NCI-H128 (cell line): ENCODE results near the gene PPIP5K2.
"Not testable (repeated sequence)": the region's sequence is repeated elsewhere in the genome, so short reads cannot be mapped to it uniquely, and the experiment has no call there.

Experiments used
- DNase-seq: peaks from one replicate; lab custom pipeline; 2025; ENCODE audit not compliant: unreplicated experiment; lab: John Stamatoyannopoulos, UW

PPIP5K2 gene

DNA sequence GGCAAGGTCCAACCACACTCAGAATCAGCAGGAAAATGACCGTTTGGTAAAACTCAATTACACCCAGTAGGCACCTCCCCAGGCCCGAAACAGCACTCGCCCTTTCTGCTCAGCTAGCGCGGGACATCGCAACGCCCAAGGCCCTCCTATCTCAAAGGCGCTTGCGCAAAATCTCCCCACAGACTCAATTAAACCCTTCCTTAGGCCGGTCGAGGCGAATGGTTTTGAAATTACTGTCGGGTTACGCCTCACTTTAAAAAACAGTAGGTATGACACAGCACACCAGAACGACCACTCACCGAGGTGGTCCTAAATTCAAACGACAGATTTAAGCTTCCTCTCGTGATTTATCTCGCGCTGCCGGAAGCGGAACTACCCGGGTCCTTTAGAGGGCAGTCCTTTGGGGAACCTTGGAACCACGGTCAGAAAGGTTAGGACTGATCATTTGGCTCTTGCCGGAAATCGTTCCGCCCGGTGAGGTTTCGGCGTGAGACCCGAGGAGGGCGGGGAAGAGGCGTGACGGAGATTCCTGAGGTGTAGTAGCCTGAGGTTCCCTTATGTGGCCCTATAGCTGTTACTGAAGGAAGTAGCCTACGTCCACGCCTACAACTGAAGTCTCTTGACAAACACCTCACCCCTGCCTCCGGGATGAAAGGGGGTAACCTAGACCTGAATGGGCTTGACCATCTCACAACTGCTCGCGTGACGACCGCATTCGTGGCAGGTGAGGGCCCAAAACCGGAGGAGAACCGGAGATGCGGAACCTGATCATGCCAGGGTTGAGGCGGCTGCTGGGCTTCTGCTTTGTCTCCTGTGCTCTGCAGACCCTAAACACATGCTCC, at the start of gene PPIP5K2, which contains the start of gene GIN1:
TSS of gene PPIP5K2 (plus strand) at position 537 of the 842 bp plus-strand sequence. CDS start 9,289 bp downstream, outside the sequence.
TSS of gene GIN1 (minus strand) at position 374 of the 842 bp plus-strand sequence. CDS start 11,431 bp downstream, outside the sequence.
- DNase-seq, result peak; percentile 92

DNA sequence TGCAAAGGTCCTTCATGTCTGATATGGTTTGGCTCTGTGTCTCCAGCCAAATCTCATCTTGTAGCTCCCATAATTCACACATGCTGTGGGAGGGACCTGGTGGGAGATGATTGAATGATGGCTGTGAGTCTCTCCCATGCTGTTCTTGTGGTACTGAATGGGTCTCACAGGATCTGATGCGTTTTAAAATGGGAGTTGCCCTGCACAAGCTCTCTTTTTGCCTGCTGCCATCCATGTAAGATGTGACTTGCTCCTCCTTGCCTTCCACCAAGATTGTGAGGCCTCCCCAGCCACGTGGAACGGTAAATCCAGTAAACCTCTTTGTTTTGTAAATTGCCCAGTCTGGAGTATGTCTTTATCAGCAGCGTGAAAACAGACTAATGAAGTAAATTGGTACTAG, 46.6 kb upstream of the PPIP5K2 start:
- DNase-seq, result not testable (repeated sequence)

DNA sequence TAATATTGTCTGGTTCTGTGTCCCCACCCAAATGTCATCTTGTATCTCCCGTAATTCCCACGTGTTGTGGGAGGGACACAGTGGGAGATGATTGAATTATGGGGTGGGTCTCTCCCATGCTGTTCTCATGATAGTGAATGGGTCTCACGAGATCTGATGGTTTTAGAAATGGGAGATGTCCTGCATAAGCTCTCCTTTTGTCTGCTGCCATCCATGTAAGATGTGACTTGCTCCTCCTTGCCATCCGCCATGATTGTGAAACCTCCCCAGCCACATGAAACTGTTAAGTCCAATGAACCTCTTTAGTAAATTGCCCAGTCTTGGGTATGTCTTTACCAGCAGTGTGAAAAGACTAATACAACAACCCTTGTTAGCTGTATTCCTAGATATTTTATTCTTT, 44.7 kb upstream of the PPIP5K2 start:
- no peak for DNase-seq

DNA sequence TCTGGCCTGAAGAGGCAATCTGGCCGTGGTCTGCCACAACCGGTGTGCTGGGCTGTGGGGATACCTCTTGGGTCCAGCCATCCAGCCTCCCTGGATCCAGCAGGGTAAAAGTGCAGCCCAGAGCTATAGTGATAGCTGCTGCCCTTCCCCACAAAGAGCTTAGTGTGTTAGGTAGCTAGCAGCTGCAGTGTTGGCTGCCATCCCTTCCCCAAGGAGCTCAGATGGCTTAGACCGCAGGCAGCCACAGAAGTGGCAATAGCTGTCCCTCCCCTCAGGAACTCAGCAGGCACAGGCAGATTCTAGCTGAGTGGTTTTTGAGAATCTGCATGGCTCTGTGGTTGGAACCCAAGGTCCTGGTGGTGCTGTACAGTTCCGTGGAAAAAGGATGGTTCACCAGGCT, 40.3 kb upstream of the PPIP5K2 start:
- no peak for DNase-seq

DNA sequence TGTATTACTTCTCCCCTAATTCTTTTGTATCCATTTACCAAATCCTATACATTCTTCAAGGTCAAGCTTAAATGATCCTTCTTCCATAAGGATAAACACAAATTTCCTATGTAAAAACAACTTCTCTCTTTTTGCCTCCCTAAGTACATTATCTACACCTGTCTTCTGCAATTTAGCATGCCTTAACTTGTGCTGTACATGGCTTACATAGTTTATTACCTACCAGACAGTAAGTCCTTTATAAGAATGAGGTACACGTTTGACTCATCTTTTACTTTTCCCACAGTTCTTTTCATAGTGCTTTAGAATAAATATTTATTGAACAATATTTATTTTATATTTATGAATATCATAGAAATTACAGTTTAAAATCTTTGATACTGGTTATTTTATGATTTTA, 33.6 kb upstream of the PPIP5K2 start:
- no peak for DNase-seq

DNA sequence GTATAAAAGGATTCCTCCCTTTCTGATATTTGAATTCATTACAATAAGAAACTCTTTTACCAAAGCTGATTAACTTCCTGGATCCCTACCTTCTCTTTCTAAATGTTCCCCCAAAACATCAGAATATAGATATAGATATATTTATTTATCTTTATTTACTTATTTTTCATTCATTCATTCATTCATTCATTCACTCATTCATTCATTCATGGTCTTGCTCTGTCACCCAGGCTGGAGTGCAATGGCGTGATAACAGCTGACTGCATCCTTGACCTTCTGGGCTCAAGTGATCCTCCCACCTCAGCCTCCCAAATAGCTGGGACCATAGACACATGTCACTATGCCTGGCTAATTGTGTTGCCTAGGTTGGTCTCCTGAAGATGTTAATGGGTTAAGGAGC, 30.8 kb upstream of the PPIP5K2 start:
- DNase-seq, result no peak

DNA sequence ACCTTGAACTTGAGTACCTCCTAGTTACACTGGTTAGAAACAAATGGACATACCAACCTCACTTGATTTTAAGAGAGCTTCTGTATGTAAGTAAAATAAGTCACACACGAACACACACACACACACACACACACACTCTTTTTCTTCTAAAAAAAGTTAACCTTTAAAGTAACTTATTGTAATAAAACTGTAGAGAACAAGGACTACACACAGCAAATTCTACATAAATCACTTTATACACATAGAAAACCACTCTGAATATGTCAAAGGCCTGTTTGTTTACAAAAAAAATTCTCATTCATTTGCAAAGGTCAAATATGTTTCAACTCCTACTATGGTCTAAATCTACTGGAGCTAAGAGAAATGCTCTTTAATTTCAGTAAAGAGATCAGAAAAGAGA, 29.3 kb upstream of the PPIP5K2 start:
- no peak for DNase-seq

DNA sequence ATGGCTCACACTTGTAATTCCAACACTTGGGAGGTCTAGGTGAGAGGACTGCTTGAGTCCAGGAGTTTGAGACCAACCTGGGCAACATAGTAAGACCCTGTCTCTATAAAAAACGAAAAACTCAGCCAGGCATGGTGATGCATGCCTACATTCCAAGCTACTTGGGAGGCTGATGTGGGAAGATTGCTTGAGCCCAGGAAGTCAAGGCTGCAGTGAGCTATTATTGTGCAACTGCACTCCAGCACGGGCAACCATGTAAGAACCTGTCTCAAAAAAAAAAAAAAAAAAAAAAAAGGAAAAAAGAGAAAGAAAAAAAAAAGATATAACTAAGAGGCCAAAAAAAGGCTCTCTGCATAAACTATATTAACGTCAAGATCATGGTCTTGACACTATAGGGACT, 27.4 kb upstream of the PPIP5K2 start:
- no peak for DNase-seq

DNA sequence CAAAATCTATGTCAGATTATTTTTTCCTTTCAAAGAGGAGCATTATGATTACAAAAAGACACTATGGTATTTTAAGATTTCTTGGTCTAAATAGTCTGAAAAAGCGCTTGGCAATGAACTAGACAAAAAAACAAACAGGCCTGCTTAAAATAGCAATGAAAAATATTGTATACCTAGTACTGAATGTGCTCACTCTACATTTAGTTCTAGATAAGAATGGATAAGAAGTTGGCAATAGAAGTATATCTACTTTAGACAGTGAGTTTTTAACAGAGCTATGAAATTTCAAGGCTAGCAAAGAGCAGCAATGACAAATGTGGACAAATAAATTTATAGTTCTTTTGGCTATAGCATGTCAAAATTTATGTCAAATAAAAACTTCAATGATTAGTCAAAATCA, 26.4 kb upstream of the PPIP5K2 start:
- no peak for DNase-seq

DNA sequence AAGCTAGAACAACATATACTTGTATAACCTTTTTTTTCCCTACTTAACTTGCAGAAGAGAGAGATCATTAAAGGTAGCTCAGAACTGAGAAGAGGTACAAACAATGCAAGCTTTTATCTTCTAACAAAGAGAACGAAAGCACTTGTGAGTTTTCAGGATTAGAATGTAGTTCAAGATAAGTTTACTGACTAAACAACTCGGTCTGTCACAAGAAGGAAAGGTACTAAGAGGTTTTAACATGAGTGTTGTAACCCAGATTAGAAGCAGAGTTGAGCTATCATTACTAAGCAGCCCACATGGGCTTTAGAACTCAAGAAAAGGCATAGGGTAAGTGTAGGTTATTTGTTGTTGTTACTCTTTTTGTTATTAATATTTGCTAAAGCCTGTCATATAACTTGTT, 25.4 kb upstream of the PPIP5K2 start:
- DNase-seq, result no peak

DNA sequence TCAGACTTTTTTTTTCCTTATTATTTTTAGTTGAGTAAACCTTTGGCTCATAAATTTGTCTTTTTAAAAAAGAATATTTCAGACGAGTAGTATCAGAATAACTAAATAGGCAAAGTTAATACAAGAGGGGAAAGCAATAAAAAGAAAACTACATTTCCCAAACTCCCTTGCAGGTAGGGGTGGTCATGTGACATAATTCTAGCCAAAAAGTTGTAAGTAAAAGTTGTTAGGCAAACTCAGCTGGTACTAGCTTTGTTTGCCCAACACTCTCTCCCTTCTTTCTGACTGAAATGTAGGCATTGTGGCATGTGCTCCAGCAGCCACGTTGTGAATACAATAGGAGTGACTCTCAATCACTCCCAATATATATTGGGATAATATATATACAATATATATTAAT, 21.1 kb upstream of the PPIP5K2 start:
- no peak for DNase-seq

DNA sequence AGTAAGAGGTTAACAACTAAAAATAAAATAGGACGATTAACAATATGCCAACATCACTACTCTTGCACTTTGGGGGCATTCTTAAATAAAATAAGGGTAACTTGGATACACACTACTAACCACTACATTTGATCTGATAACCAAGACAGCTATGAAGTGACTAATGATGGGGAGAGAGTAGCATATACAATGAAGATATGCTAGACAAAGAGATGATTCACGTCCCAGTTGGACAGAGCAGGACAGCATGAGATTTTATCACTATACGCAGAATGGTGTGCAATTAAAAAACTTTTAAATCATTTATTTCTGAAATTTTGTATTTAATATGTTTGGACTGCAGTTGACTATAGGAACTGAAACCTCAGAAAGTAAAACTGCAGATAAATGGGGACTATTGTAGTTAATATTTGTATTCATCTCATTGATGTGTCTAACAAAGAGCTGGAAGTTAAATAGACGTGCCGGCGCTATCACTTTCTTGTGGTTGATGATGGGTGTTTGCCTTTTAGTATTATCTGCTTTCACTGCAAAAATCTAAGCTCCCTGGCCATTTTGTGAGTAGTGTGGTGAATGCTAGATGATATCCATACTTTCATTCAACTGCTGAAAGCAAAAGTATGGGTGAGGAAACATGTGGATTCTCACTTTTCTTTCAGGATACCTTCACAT, 18.9 kb upstream of the PPIP5K2 start:
- DNase-seq, result no peak

DNA sequence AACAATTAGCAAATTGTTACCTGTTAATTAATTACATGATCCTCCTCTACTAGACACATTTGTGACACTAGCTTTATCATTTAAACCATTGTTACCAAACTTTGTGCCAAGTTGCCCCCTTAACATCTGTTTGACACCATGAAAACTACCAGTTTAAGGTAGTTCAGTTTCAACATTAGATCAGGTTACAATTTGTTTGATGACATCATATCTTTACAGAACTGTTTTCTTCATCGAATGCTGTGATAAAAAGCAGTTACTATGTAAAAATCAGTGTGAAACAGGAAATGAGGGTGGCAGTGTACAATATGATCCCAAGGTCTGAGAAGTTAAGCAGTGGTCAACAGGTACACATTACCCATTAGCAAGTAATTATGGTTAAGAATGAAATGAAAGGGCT, 17.9 kb upstream of the PPIP5K2 start:
- no peak for DNase-seq

DNA sequence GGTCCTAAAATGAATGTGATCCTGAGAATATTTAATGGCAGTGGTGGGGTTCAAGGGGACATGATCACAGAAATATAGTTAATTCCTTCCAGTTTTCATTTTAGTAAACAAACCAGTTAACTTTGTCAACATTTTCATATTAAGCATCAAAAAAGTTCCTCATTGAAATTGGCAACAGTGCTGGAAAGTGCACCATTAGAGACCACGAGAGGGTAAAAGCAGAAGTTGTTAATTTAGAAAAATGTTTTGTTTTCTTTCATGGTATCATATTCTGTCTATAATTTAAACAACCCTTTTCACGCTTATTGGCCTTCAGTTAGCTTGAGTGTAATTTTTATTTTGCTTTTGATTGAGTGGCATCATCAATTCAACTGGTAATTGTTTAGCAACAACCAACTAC, 12.0 kb upstream of the PPIP5K2 start:
- DNase-seq, result no peak

DNA sequence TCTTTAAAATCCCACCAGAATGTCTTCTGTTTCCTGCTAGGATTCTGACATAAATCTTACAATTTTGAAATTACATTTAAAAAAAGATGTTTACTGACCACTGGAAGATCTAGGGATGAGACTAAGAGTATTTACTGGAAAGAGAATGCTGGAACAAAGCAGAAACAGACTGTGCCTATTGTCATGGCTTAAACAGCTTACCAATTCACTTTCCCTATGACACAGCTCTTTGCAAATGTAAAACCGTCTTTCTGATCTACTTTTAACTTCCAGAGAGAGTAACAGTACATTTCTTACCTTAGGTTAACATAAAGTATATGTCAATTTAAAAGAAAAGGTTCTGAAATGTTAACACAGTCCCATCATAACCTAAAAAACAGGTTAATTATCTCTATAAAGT, 10.8 kb upstream of the PPIP5K2 start:
- no peak for DNase-seq

DNA sequence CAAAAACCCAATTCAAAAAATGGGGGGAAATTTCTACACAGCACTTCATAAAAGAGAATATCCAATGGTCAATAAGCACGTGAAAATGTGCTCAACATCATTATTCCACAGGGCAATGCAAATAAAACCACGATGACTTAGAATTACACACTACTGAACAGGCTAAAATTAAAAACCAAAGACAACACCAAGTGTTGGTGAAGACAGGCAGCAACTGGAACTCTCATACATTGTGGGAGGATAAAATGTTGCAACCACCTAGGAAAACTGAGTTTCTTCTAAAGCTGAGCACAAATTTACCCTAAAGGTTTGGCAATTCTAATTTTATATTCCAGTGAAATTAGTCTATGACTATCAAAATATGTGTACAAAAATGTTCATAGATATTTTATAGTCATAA, 9.7 kb upstream of the PPIP5K2 start:
- no peak for DNase-seq

DNA sequence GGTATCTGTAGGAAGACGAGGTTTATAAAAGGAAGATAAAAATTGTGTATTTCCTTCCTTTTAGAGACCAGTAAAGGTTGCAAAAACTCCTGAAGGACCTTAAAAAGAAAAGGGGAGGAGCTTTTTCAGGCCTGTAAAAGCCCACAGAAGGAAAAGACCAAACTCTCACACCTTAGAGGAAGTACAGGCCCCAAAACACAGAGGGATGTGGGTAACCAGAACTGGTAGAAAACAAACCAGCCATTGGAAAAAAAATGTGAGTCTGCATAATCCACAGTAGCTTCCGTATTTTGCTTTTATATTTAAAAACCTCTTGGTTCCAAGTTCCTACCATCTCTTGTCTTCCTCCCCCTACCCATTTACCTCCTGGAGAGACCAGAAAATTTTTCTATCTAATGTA, 8.6 kb upstream of the PPIP5K2 start:
- no peak for DNase-seq

DNA sequence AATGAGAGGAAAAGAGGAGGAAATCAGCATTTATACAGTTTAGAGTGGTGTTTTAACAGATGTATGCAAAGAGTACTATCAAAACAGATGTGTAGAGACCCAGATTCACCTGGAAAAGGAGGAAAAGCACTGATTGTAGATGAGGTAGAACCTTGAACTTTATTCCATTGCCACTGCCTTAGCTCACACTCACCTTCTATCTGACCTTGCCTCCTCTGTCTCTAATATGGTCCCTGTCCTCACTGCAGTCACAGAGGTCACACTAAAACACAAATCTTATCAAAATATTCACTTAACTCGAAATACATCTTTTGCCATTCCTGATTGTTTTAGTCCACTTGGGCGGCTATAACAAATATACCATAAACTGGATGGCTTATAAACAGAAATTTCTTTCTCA, 7.2 kb upstream of the PPIP5K2 start:
- DNase-seq, result no peak

DNA sequence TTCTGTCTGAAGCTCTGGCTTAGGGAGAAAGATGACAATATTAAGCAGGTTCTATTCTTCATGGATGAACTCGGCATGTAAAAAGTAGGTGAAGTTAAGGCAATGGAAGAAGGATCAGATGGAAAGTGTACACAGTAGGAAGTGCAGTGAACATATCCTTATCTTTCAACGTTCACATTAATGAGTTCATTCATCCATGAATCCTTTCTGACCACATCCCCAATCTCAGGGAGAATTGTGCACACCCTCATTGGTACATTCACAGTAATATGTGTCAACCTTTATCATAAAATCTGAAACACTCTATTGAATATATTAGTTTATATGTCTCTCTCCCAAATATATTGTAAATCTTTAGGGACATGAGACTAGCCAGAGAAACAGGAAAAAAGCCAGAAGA, 5.7 kb upstream of the PPIP5K2 start:
- no peak for DNase-seq

DNA sequence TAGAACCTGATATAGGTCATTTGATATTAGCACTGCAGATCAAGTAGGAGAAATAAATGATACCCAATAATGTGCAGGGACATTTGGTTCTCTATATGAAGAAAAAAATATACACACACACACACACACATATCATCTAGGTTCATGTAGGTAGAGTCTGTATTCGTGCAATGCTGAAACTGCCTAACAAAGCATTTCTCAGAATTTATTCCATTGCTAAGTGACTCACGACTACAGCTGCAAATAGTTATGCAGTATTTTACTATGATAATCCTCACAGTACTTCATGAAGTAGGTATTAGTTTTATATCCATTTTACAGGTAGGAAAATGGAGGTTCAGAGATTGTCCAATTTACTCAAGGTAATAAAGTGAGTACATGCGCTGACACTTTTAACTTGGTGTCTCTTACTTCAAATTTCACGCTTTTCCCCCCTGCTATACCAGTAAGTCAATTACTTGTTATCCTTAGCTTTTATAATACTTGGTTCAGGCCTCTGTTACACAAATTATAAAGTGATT, 2.6 kb upstream of the PPIP5K2 start:
- no peak for DNase-seq

DNA sequence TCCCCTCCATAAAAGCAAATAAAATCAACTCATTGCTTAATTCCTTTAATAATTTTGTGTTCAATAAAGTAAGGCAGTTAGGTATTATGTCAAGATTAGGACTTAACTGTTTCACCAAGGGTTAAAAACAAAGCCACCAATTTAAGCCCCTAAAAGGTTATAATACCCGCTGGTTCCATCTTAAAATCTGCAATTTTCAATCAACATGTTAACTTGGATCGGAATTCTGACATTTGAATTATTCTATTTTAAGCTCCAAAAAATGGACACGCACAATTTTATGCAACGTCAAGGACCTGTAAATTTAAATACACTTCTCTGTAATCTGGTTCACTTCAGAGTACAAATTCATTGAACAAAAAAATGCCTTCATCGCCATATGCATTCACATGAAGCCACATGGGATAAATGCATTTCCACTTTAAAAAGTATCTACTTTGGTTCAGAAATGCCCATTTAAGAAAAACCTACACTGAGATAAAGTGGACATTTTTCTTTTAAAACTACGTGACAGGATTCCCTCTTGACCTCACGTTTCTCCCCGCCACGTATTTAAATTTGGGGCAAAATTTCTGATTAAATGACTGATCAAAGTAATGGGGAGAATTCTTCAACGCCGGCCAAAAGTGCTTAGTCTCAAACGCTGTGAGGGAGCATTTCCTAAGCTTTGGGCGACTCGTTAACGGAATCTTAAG, 884 bp upstream of the PPIP5K2 start:
- DNase-seq, result no peak
